ENCODE data around the gene TMEM94. TPM values are rescaled to one million over a fixed set of nuclear protein-coding genes. Genes with fewer than 3 reads are reported as not detected.

Gene TMEM94
- total RNA-seq, 4 donors from 2014 or later: 19.3 to 56.5 (median 28.3) TPM

DNA sequence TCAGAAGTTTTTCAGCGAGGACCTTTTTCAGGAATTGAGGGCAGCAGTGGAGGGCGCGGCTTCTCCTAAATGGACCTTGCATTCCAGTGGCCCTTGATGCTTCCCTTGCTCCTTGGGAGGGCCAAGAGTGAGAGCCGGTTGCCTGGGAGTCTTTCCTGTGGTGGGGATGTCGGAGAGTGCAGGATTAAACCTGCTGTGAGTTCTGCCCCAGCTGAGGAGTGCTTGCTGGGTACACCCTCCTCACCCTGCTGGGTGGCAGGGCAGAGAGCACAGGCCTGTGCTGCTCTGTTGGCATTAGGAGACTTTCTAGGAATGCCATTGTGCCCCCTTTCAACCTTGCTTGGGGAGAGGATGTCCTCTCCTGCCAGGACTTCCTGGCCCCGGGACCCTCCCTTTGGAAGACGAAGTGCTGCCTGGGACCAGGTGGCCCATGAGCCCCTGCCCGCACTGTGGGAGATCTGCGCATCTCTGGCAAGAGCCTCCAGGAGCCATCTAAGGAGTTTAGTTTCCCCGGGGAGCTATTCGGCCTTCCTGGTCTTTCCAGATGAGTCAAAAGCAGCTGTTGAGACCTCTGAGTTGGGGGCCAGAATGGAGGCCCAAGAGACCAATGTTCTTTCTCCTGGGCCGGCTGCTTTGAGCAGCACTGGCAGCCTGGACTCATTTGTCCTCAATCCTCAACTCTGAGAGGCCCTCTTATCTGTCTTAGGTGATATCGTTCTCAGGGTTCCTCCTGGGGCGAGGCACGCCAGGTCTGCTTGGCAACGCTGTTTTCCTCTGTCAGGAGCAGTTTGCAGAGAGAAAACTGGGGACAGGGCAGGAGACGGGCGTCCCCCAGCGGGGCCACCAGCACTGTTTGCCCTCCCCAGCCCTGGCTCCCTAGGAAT, 74.6 kb downstream of the TMEM94 start:
- intact Hi-C loops (cut with DNase I): no loop called here
- no peak for DNase-seq

DNA sequence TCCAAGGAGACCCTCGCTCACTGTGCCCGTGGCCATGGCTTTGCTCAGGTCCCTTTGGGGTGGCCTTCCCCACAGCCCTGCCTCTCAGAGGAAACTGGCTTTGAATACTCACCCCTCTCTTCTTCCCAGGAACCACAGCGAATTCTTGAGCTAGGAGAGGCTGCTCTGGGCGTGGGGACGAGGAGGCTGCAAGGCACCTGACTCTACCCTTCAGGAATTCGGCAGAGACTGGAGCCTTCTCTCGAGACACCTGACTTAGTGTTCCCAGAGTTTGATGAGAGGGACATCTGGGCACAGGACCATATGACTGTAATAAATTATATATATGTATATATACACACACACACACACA, 75.3 kb downstream of the TMEM94 start:
- H3K36me3 ChIP-seq: peaks cover 0 to 55% (median 0%) of the 10 kb centered on the region in 3 donors
- H3K27ac ChIP-seq: peak overlapping the region; percentile 19 to 48 (median 35)
- intact Hi-C loops (cut with DNase I): no loop called here
- no peaks in the 10 kb centered on the region for H3K27me3 ChIP-seq
- no peak overlapping the region for H3K4me3 ChIP-seq
- WGBS, 2 donors: 85 to 92% methylated on average over 2 to 7 of the region's 7 CpGs
- DNase-seq: no peak
- no peak for TF ChIP-seq POLR2A (IDR thresholded peaks at IDR 0.05)
- TF ChIP-seq, protein P1, sequence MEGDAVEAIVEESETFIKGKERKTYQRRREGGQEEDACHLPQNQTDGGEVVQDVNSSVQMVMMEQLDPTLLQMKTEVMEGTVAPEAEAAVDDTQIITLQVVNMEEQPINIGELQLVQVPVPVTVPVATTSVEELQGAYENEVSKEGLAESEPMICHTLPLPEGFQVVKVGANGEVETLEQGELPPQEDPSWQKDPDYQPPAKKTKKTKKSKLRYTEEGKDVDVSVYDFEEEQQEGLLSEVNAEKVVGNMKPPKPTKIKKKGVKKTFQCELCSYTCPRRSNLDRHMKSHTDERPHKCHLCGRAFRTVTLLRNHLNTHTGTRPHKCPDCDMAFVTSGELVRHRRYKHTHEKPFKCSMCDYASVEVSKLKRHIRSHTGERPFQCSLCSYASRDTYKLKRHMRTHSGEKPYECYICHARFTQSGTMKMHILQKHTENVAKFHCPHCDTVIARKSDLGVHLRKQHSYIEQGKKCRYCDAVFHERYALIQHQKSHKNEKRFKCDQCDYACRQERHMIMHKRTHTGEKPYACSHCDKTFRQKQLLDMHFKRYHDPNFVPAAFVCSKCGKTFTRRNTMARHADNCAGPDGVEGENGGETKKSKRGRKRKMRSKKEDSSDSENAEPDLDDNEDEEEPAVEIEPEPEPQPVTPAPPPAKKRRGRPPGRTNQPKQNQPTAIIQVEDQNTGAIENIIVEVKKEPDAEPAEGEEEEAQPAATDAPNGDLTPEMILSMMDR (IDR thresholded peaks at IDR 0.05): no peak
- H3K4me1 ChIP-seq: peaks cover 0 to 22% (median 6%) of the 10 kb centered on the region in 3 donors
- no peaks in the 10 kb centered on the region for H3K9me3 ChIP-seq

More for the DNA sequence above, 74.6 kb downstream of the TMEM94 start:
- Histone ChIP-seq H3K9me3 (no peaks in the 10 kb centered on the region), H3K36me3 (peaks cover 0 to 55% (median 0%) of the 10 kb centered on the region in 3 donors), H3K27me3 (no peaks in the 10 kb centered on the region), H3K27ac (peak overlapping the region; percentile 19 to 48 (median 35)), H3K4me1 (peaks cover 0 to 28% (median 6%) of the 10 kb centered on the region in 3 donors), H3K4me3 (no peak overlapping the region)
- WGBS, 2 donors: 66 to 87% methylated on average over 6 to 7 of the region's 19 CpGs
- TF ChIP-seq, protein P1 (IDR thresholded peaks at IDR 0.05): no peak
- TF ChIP-seq POLR2A (IDR thresholded peaks at IDR 0.05): no peak

DNA sequence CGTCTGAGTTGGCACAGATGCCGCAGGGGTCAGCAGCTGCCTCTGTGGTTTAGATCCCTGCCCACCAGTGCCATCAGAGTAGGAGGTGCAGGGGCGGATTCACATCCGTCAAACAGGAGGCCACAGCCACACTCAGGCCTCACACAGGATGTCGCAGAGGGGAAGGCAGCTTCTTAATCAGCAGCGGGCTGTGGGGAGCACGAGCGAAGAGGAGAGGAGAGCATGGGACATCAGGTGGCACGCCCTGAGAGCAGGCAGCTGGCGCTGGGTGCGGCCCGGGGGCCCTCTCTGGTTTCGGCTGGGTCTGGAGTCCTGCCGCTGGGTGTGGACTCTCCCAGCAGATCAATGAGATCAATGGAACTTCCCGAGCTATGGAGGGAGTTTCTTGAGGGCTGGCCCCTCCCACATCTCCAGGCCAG, 78.7 kb downstream of the TMEM94 start:
- Histone ChIP-seq H3K4me1 (peaks cover 0 to 17% (median 2%) of the 10 kb centered on the region in 3 donors), H3K27ac (no peak overlapping the region), H3K9me3 (no peaks in the 10 kb centered on the region), H3K36me3 (peaks cover 0 to 52% (median 0%) of the 10 kb centered on the region in 3 donors), H3K27me3 (no peaks in the 10 kb centered on the region), H3K4me3 (no peak overlapping the region)
- no peak for DNase-seq
- no peak for TF ChIP-seq POLR2A (IDR thresholded peaks at IDR 0.05)
- TF ChIP-seq, protein P1 (IDR thresholded peaks at IDR 0.05): no peak
- intact Hi-C loops (cut with DNase I): no loop called here
- 73 to 76% methylated on average over 3 to 5 of the region's 15 CpGs for WGBS, 2 donors

DNA sequence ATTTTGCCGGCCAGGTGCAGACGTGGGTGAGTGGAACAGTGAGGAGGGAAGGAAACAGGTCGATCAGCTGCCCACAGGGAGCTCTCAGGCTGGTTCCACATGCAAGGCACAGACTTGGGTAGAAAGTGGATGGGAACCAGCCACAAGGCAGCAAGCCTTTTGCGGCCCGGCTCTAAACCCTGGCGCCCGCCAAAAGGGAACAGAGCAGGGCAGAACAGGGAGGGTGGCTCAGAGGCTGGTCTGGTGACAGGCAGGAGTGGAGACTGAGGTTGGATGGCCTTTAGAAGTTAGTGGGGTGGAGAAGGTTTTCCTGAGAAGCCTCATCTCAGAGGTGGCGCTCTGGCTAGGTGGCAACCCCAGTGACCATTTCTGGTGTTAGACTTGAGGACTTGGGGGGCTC, 79.4 kb downstream of the TMEM94 start:
- DNase-seq: no peak
- H3K4me3 ChIP-seq: no peak overlapping the region
- H3K4me1 ChIP-seq: peaks cover 0 to 22% (median 7%) of the 10 kb centered on the region in 3 donors
- no peaks in the 10 kb centered on the region for H3K27me3 ChIP-seq
- H3K9me3 ChIP-seq: no peaks in the 10 kb centered on the region
- intact Hi-C loops (cut with DNase I): no loop called here
- TF ChIP-seq, protein P1 (IDR thresholded peaks at IDR 0.05): no peak
- no peak for TF ChIP-seq POLR2A (IDR thresholded peaks at IDR 0.05)
- peaks cover 0 to 50% (median 0%) of the 10 kb centered on the region in 3 donors for H3K36me3 ChIP-seq
- H3K27ac ChIP-seq: no peak overlapping the region
- WGBS, 2 donors: 86 to 93% methylated on average over 4 to 8 of the region's 8 CpGs

DNA sequence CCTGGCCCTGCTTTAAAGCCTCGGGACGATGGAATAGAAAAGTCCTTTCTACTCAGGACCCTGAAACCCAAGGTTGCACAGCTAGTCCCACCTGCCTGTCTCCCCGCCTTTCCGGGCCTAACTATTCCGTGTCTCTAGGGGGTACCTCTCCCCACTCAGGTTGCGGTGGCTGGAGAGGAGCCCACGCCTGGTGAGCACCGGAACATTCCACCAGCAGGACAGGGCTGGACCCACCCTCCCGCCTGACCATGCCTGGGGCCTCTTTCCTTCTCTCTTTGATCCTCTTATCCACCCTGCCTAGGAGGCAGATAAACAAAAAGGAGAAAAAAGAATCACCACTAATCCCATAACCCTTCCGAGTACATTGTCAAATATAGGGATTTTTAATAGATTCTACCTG, 79.9 kb downstream of the TMEM94 start:
- no peak for TF ChIP-seq POLR2A (IDR thresholded peaks at IDR 0.05)
- TF ChIP-seq, protein P1 (IDR thresholded peaks at IDR 0.05): no peak
- H3K4me1 ChIP-seq: peaks cover 0 to 18% (median 7%) of the 10 kb centered on the region in 3 donors
- 68 to 85% methylated on average over 7 to 9 of the region's 10 CpGs for WGBS, 2 donors

More for the DNA sequence above, 79.9 kb downstream of the TMEM94 start:
- no peak overlapping the region for H3K27ac ChIP-seq
- no peaks in the 10 kb centered on the region for H3K9me3 ChIP-seq
- DNase-seq: no peak
- intact Hi-C loops (cut with DNase I): no loop called here
- no peaks in the 10 kb centered on the region for H3K27me3 ChIP-seq
- no peak overlapping the region for H3K4me3 ChIP-seq
- H3K36me3 ChIP-seq: peaks cover 0 to 45% (median 0%) of the 10 kb centered on the region in 3 donors
